GM18498 (cell line): ENCODE data around the gene NFATC3.

Experiments
- ATAC-seq: cut with Tn5 transposase; IDR thresholded peaks from one replicate; pipeline ENCODE4 v1.9.1; 2021; ENCODE audit warnings: mild to moderate bottlenecking, moderate library complexity; ENCODE audit not compliant: unreplicated experiment

The NFATC3 gene

GRCh38 chr16:68072038-68072695 lies 13.0 kb upstream of the NFATC3 start:
- ATAC-seq, result no peak

- peak; percentile 2 for ATAC-seq
These were observed 11.0 kb upstream of the NFATC3 start for GRCh38 chr16:68073902-68074760.

GRCh38 chr16:68074850-68075555 lies 10.2 kb upstream of the NFATC3 start:
- peak; percentile 78 for ATAC-seq

GRCh38 chr16:68075980-68076379 lies 9.2 kb upstream of the NFATC3 start:
- no peak for ATAC-seq

GRCh38 chr16:68076560-68076959 lies 8.6 kb upstream of the NFATC3 start:
- no peak for ATAC-seq

GRCh38 chr16:68077866-68078700 lies 7.1 kb upstream of the NFATC3 start:
- ATAC-seq, result no peak

GRCh38 chr16:68078701-68079375 lies 6.3 kb upstream of the NFATC3 start:
- no peak for ATAC-seq

- ATAC-seq, result no peak
These were observed 5.9 kb upstream of the NFATC3 start for GRCh38 chr16:68079376-68079625.

- no peak for ATAC-seq
These were observed 5.4 kb upstream of the NFATC3 start for GRCh38 chr16:68079626-68080344.

- no peak for ATAC-seq
These were observed 3.1 kb upstream of the NFATC3 start for GRCh38 chr16:68081861-68082628.

GRCh38 chr16:68082629-68083238 lies 2.4 kb upstream of the NFATC3 start:
- ATAC-seq, result no peak

- ATAC-seq, result no peak
These were observed 1.9 kb upstream of the NFATC3 start for GRCh38 chr16:68083239-68083781.

- ATAC-seq, result no peak
These were observed 1.2 kb upstream of the NFATC3 start for GRCh38 chr16:68083861-68084503.

GRCh38 chr16:68084504-68085258 lies 489 bp upstream of the NFATC3 start:
- peak; percentile 60 for ATAC-seq

- no peak for ATAC-seq
These were observed 1.2 kb downstream of the NFATC3 start for GRCh38 chr16:68086336-68086841.

- no peak for ATAC-seq
These were observed 1.7 kb downstream of the NFATC3 start for GRCh38 chr16:68086860-68087268.

- no peak for ATAC-seq
These were observed 2.5 kb downstream of the NFATC3 start for GRCh38 chr16:68087688-68088087.
